GM12872 (cell line): ENCODE measurements around the gene GPR158.

Source experiments
- CTCF ChIP-seq: IDR thresholded peaks from 3 replicates; pipeline ENCODE4 v1.5.1; 2011; ENCODE audit warnings: low read depth, mild to moderate bottlenecking, low read length, moderate library complexity; ENCODE audit not compliant: insufficient read depth

The GPR158 gene

GRCh38 chr10:25531457-25532061 is 356.8 kb downstream of the GPR158 start:
- no peak for TF ChIP-seq CTCF

GRCh38 chr10:25532213-25532612 is 357.4 kb downstream of the GPR158 start:
- no peak for TF ChIP-seq CTCF

- no peak for TF ChIP-seq CTCF
These were observed 361.2 kb downstream of the GPR158 start for GRCh38 chr10:25536027-25536426.

- no peak for TF ChIP-seq CTCF
These were observed 372.6 kb downstream of the GPR158 start for GRCh38 chr10:25547382-25547781.

- TF ChIP-seq CTCF, result no peak
These were observed 377.6 kb downstream of the GPR158 start for GRCh38 chr10:25552283-25552919.

GRCh38 chr10:25555865-25556264 is 381.1 kb downstream of the GPR158 start:
- peak; percentile 13; the same call in 1 of the 3 replicates for TF ChIP-seq CTCF

GRCh38 chr10:25556457-25556856 is 381.7 kb downstream of the GPR158 start:
- TF ChIP-seq CTCF, result no peak
